CD4-positive, alpha-beta T cell treated with Interleukin-12 subunit alpha and Interleukin-12 subunit beta, for 1 hour (primary cell): Measurements from ENCODE around the gene FUT3.
"Not testable (repeated sequence)": the region's sequence is repeated elsewhere in the genome, so short reads cannot be mapped to it uniquely, and the experiment has no call there.

Experiments used
- DNase-seq: peaks from one replicate; pipeline ENCODE4 v3.0.0-alpha.2; 2020

Gene FUT3

GRCh38 chr19:5851302-5851701, at the start of gene FUT3:
Gene FUT3, minus strand, starts transcription at chr19:5851449.
- DNase-seq: no peak

- DNase-seq: no peak
Observed at GRCh38 chr19:5900976-5901375, 49.7 kb upstream of the FUT3 start.

GRCh38 chr19:5899728-5900526, 48.7 kb upstream of the FUT3 start:
- no peak for DNase-seq

- DNase-seq: no peak
Observed at GRCh38 chr19:5897189-5897969, 46.1 kb upstream of the FUT3 start.

GRCh38 chr19:5896365-5897076, 45.3 kb upstream of the FUT3 start:
- DNase-seq: no peak

GRCh38 chr19:5895890-5896289, 44.6 kb upstream of the FUT3 start:
- no peak for DNase-seq

- no peak for DNase-seq
Observed at GRCh38 chr19:5895409-5895808, 44.2 kb upstream of the FUT3 start.

- DNase-seq: no peak
Observed at GRCh38 chr19:5894704-5895349, 43.6 kb upstream of the FUT3 start.

GRCh38 chr19:5893907-5894703, 42.9 kb upstream of the FUT3 start:
- no peak for DNase-seq

- DNase-seq: no peak
Observed at GRCh38 chr19:5893296-5893903, 42.2 kb upstream of the FUT3 start.

GRCh38 chr19:5892772-5893275, 41.6 kb upstream of the FUT3 start:
- DNase-seq: no peak

GRCh38 chr19:5891938-5892771, 40.9 kb upstream of the FUT3 start:
- DNase-seq: no peak

- DNase-seq: no peak
Observed at GRCh38 chr19:5891572-5891937, 40.3 kb upstream of the FUT3 start.

- no peak for DNase-seq
Observed at GRCh38 chr19:5890099-5890498, 38.9 kb upstream of the FUT3 start.

GRCh38 chr19:5889288-5889971, 38.2 kb upstream of the FUT3 start:
- DNase-seq: no peak

GRCh38 chr19:5884065-5884811, 33.0 kb upstream of the FUT3 start:
- not testable (repeated sequence) for DNase-seq

GRCh38 chr19:5883157-5883873, 32.1 kb upstream of the FUT3 start:
- DNase-seq: not testable (repeated sequence)

GRCh38 chr19:5882421-5882968, 31.2 kb upstream of the FUT3 start:
- no peak for DNase-seq
